ENCODE measurements around the gene FAM83B.
"Not testable (repeated sequence)": the region's sequence is repeated elsewhere in the genome, so short reads cannot be mapped to it uniquely, and the experiment has no call there.

FAM83B gene

GRCh38 chr6:54846243-54846856, at the start of gene FAM83B:
Gene FAM83B, plus strand, starts transcription at chr6:54846771. Its CDS starts 23,476 bp downstream, at chr6:54870247.
- DNase-seq, result no peak

GRCh38 chr6:54796918-54797317, 49.7 kb upstream of the FAM83B start:
- not testable (repeated sequence) for DNase-seq

GRCh38 chr6:54800050-54800600, 46.4 kb upstream of the FAM83B start:
- no peak for DNase-seq

- DNase-seq, result no peak
Measured at GRCh38 chr6:54801244-54801643, 45.3 kb upstream of the FAM83B start.

- DNase-seq, result no peak
Measured at GRCh38 chr6:54801669-54802068, 44.9 kb upstream of the FAM83B start.

- no peak for DNase-seq
Measured at GRCh38 chr6:54802775-54803634, 43.6 kb upstream of the FAM83B start.

- DNase-seq, result no peak
Measured at GRCh38 chr6:54805077-54805476, 41.5 kb upstream of the FAM83B start.

GRCh38 chr6:54810147-54810546, 36.4 kb upstream of the FAM83B start:
- no peak for DNase-seq

- no peak for DNase-seq
Measured at GRCh38 chr6:54813892-54814291, 32.7 kb upstream of the FAM83B start.

- DNase-seq, result no peak
Measured at GRCh38 chr6:54817236-54817635, 29.3 kb upstream of the FAM83B start.

- DNase-seq, result no peak
Measured at GRCh38 chr6:54817834-54818233, 28.7 kb upstream of the FAM83B start.

GRCh38 chr6:54824225-54824624, 22.3 kb upstream of the FAM83B start:
- not testable (repeated sequence) for DNase-seq

GRCh38 chr6:54827010-54827409, 19.6 kb upstream of the FAM83B start:
- no peak for DNase-seq

- DNase-seq, result no peak
Measured at GRCh38 chr6:54830216-54830615, 16.4 kb upstream of the FAM83B start.

GRCh38 chr6:54835176-54835575, 11.4 kb upstream of the FAM83B start:
- no peak for DNase-seq

- no peak for DNase-seq
Measured at GRCh38 chr6:54846857-54847674, 495 bp downstream of the FAM83B start.

- DNase-seq, result no peak
Measured at GRCh38 chr6:54847799-54848597, 1.4 kb downstream of the FAM83B start.

- DNase-seq, result no peak
Measured at GRCh38 chr6:54850114-54850513, 3.5 kb downstream of the FAM83B start.

GRCh38 chr6:54856129-54856528, 9.6 kb downstream of the FAM83B start:
- DNase-seq, result no peak

GRCh38 chr6:54860132-54860531, 13.6 kb downstream of the FAM83B start:
- no peak for DNase-seq

- no peak for DNase-seq
Measured at GRCh38 chr6:54860739-54861138, 14.2 kb downstream of the FAM83B start.

- no peak for DNase-seq
Measured at GRCh38 chr6:54861905-54862616, 15.5 kb downstream of the FAM83B start.
